ENCODE measurements around the gene PXT1.
A peak's percentile ranks its signal among the peaks of the same experiment; 100 is the strongest.

PXT1 gene

GRCh38 chr6:36343109-36343680, 99.5 kb downstream of the PXT1 start:
- DNase-seq, result no peak

- peak; percentile 77 for DNase-seq
Observed at GRCh38 chr6:36340618-36341454, 101.8 kb downstream of the PXT1 start.
